ENCODE results near the gene IL2RG. TPM values are rescaled to one million over a fixed set of nuclear protein-coding genes. Genes with fewer than 3 reads are reported as not detected.

Gene IL2RG
- total RNA-seq, 4 donors from 2014 or later: 18.2 to 222 (median 62.2) TPM

GRCh38 chrX:71107762-71108360 lies 3.5 kb downstream of the IL2RG start:
- DNase-seq: peak in 2 of 3 donors; percentile 50 to 59
- H3K27ac ChIP-seq: peak overlapping the region in 1 of 4 donors; percentile 42
- TF ChIP-seq POLR2A (IDR thresholded peaks at IDR 0.05) (no peak), CTCF (IDR thresholded peaks at IDR 0.05) (no peak)
- H3K9me3 ChIP-seq: no peaks in the 10 kb centered on the region
- H3K4me3 ChIP-seq: no peak overlapping the region
- H3K27me3 ChIP-seq: no peaks in the 10 kb centered on the region
- no peaks in the 10 kb centered on the region for H3K36me3 ChIP-seq
- H3K4me1 ChIP-seq: peaks cover 0 to 12% (median 3%) of the 10 kb centered on the region in 4 donors

- peaks cover 0 to 12% (median 3%) of the 10 kb centered on the region in 4 donors for H3K4me1 ChIP-seq
- H3K9me3 ChIP-seq: no peaks in the 10 kb centered on the region
- no peak for TF ChIP-seq POLR2A (IDR thresholded peaks at IDR 0.05)
- TF ChIP-seq CTCF (IDR thresholded peaks at IDR 0.05): no peak
- no peak for DNase-seq
- no peak overlapping the region for H3K4me3 ChIP-seq
- no peak overlapping the region for H3K27ac ChIP-seq
- no peaks in the 10 kb centered on the region for H3K27me3 ChIP-seq
- no peaks in the 10 kb centered on the region for H3K36me3 ChIP-seq
Measured at GRCh38 chrX:71107245-71107644, 4.1 kb downstream of the IL2RG start.

GRCh38 chrX:71106427-71106826 lies 5.0 kb downstream of the IL2RG start, which contains the start of gene CXorf65:
CXorf65 (minus strand) TSS chrX:71106740; CDS start chrX:71106556, 184 bp downstream.
- Histone ChIP-seq H3K27ac (peak within 1 kb of the TSS in 1 of 4 donors; percentile 42), H3K4me1 (peaks cover 0 to 12% (median 3%) of the 10 kb centered on the region in 4 donors), H3K9me3 (no peaks in the 10 kb centered on the region), H3K27me3 (no peaks in the 10 kb centered on the region), H3K4me3 (no peak within 1 kb of the TSS), H3K36me3 (no peaks in the 10 kb centered on the region)
- DNase-seq: no peak
- no peak for TF ChIP-seq CTCF (IDR thresholded peaks at IDR 0.05)
- no peak for TF ChIP-seq POLR2A (IDR thresholded peaks at IDR 0.05)

- peak overlapping the region in 1 of 4 donors; percentile 42 for H3K27ac ChIP-seq
- H3K9me3 ChIP-seq: no peaks in the 10 kb centered on the region
- TF ChIP-seq POLR2A (IDR thresholded peaks at IDR 0.05): no peak
- no peak for TF ChIP-seq CTCF (IDR thresholded peaks at IDR 0.05)
- H3K36me3 ChIP-seq: no peaks in the 10 kb centered on the region
- peaks cover 0 to 12% (median 3%) of the 10 kb centered on the region in 4 donors for H3K4me1 ChIP-seq
- H3K4me3 ChIP-seq: no peak overlapping the region
- H3K27me3 ChIP-seq: no peaks in the 10 kb centered on the region
- no peak for DNase-seq
Measured at GRCh38 chrX:71105628-71106027, 5.7 kb downstream of the IL2RG start.

GRCh38 chrX:71103110-71103983 lies 8.0 kb downstream of the IL2RG start:
- Histone ChIP-seq H3K4me3 (peak overlapping the region in 1 of 4 donors; percentile 2), H3K27ac (peak overlapping the region; percentile 48 to 74 (median 67))

More at GRCh38 chrX:71103110-71103983, 8.0 kb downstream of the IL2RG start:
- H3K36me3 ChIP-seq: no peaks in the 10 kb centered on the region
- H3K4me1 ChIP-seq: peaks cover 0 to 12% (median 3%) of the 10 kb centered on the region in 4 donors
- no peaks in the 10 kb centered on the region for H3K27me3 ChIP-seq
- H3K9me3 ChIP-seq: no peaks in the 10 kb centered on the region
- peak in 2 of 3 donors; percentile 76 to 82 for DNase-seq
- TF ChIP-seq CTCF (IDR thresholded peaks at IDR 0.05): no peak
- no peak for TF ChIP-seq POLR2A (IDR thresholded peaks at IDR 0.05)

Measured in Peyer's patch (tissue), 4 donors.